WTC11 (cell line): ENCODE data around the gene FGFR2. TPM values are rescaled to one million over a fixed set of nuclear protein-coding genes. Genes with fewer than 3 reads are reported as not detected.
A peak's percentile ranks its signal among the peaks of the same experiment; 100 is the strongest.

Source experiments
- ARID4B ChIP-seq: sonication (generic); formaldehyde crosslinking; IDR thresholded peaks from 2 replicates; pipeline ENCODE4 v1.8.0; 2023; ENCODE audit warnings: missing genetic modification reagents, mild to moderate bottlenecking, borderline replicate concordance
- CREM ChIP-seq: sonication (generic); formaldehyde crosslinking; IDR thresholded peaks from 2 replicates; pipeline ENCODE4 v1.8.1; 2022; ENCODE audit warnings: mild to moderate bottlenecking, missing genetic modification reagents, moderate library complexity
- E2F1 ChIP-seq: sonication (generic); formaldehyde crosslinking; IDR thresholded peaks from 2 replicates; pipeline ENCODE4 v1.8.0; 2022; ENCODE audit warnings: mild to moderate bottlenecking, missing genetic modification reagents
- FOXJ3 ChIP-seq: sonication (generic); formaldehyde crosslinking; IDR thresholded peaks from 2 replicates; pipeline ENCODE4 v1.9.0; 2021; ENCODE audit warnings: missing genetic modification reagents, mild to moderate bottlenecking, borderline replicate concordance
- GTF2I ChIP-seq: fragments of 250-450 bp; sonication (Bioruptor Pico); conservative IDR thresholded peaks from 2 replicates; pipeline ENCODE4 v1.4.0; 2021; ENCODE audit warnings: mild to moderate bottlenecking
- IRF2 ChIP-seq: sonication (generic); formaldehyde crosslinking; IDR thresholded peaks from 2 replicates; pipeline ENCODE4 v1.8.0; 2022; ENCODE audit warnings: low read depth, missing genetic modification reagents, borderline replicate concordance
- NFATC4 ChIP-seq: fragments of 250-450 bp; sonication (Bioruptor Pico); IDR thresholded peaks from 2 replicates; pipeline ENCODE4 v1.9.0; 2021; ENCODE audit warnings: mild to moderate bottlenecking
- NFE2L1 ChIP-seq: sonication (generic); formaldehyde crosslinking; IDR thresholded peaks from 2 replicates; pipeline ENCODE4 v1.8.1; 2023; ENCODE audit warnings: missing genetic modification reagents
- RELA ChIP-seq: sonication (generic); formaldehyde crosslinking; IDR thresholded peaks from 2 replicates; pipeline ENCODE4 v1.8.1; 2022; ENCODE audit warnings: missing genetic modification reagents, mild to moderate bottlenecking, borderline replicate concordance
- RORB ChIP-seq: fragments of 250-450 bp; sonication (Bioruptor Pico); IDR thresholded peaks from 2 replicates; pipeline ENCODE4 v1.9.0; 2021; ENCODE audit warnings: mild to moderate bottlenecking
- SMAD4 ChIP-seq: sonication (generic); formaldehyde crosslinking; IDR thresholded peaks from 2 replicates; pipeline ENCODE4 v1.8.0; 2022; ENCODE audit warnings: mild to moderate bottlenecking, missing genetic modification reagents
- SOX15 ChIP-seq: fragments of 250-450 bp; sonication (Bioruptor Pico); IDR thresholded peaks from 2 replicates; pipeline ENCODE4 v1.9.0; 2021; ENCODE audit warnings: mild to moderate bottlenecking
- SP1 ChIP-seq: sonication (generic); formaldehyde crosslinking; conservative IDR thresholded peaks from 2 replicates; pipeline ENCODE4 v1.8.1; 2022; ENCODE audit warnings: missing genetic modification reagents
- STAT6 ChIP-seq: sonication (generic); formaldehyde crosslinking; conservative IDR thresholded peaks from 2 replicates; pipeline ENCODE4 v1.8.1; 2023; ENCODE audit warnings: mild to moderate bottlenecking, low read depth, missing genetic modification reagents, moderate library complexity
- USF2 ChIP-seq: sonication (generic); formaldehyde crosslinking; IDR thresholded peaks from 2 replicates; pipeline ENCODE4 v1.8.1; 2023; ENCODE audit warnings: mild to moderate bottlenecking, missing genetic modification reagents, moderate library complexity
- ZNF317 ChIP-seq: sonication (generic); formaldehyde crosslinking; IDR thresholded peaks from 2 replicates; pipeline ENCODE4 v1.8.1; 2023; ENCODE audit warnings: low read depth, mild to moderate bottlenecking, moderate library complexity, missing genetic modification reagents, borderline replicate concordance
- ZNF512 ChIP-seq: sonication (generic); formaldehyde crosslinking; IDR thresholded peaks from 2 replicates; pipeline ENCODE4 v1.8.1; 2022; ENCODE audit warnings: missing genetic modification reagents, borderline replicate concordance
- ZNF671 ChIP-seq: fragments of 250-450 bp; sonication (Bioruptor Pico); IDR thresholded peaks from 2 replicates; pipeline ENCODE4 v1.8.0; 2021; ENCODE audit warnings: mild to moderate bottlenecking
- ZSCAN18 ChIP-seq: fragments of 250-450 bp; sonication (Bioruptor Pico); IDR thresholded peaks from 2 replicates; pipeline ENCODE4 v2.1.2; 2022; ENCODE audit warnings: mild to moderate bottlenecking, moderate library complexity
- total RNA-seq: library from RNA; stranded (reverse); gene quantifications from 3 replicates; pipeline ENCODE4 v1.2.3, GENCODE V29; 2021
- TF ChIP-seq, protein P1 (sequence below): fragments of 250-450 bp; sonication (Bioruptor Pico); IDR thresholded peaks from 2 replicates; pipeline ENCODE4 v1.9.0; 2021; ENCODE audit warnings: mild to moderate bottlenecking
- TF ChIP-seq, protein P2 (sequence below): sonication (generic); formaldehyde crosslinking; IDR thresholded peaks from 2 replicates; pipeline ENCODE4 v1.8.1; 2023; ENCODE audit warnings: mild to moderate bottlenecking, missing genetic modification reagents, borderline replicate concordance

FGFR2 gene
- total RNA-seq, 1 experiment from 2014 or later, result 95.0 TPM

GRCh38 chr10:121596689-121597503 is 1.3 kb downstream of the FGFR2 start (continued):
- TF ChIP-seq, protein P1, sequence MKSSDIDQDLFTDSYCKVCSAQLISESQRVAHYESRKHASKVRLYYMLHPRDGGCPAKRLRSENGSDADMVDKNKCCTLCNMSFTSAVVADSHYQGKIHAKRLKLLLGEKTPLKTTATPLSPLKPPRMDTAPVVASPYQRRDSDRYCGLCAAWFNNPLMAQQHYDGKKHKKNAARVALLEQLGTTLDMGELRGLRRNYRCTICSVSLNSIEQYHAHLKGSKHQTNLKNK, result no peak
- TF ChIP-seq NFATC4 (CRISPR knock-in tag), result no peak
- no peak for TF ChIP-seq E2F1 (CRISPR knock-in tag)
- no peak for TF ChIP-seq SP1
- no peak for TF ChIP-seq CREM (CRISPR knock-in tag)
- TF ChIP-seq ARID4B, result 0 out of 2 replicates have a peak, but pooled peaks have one; percentile 4
- no peak for TF ChIP-seq ZSCAN18 (CRISPR knock-in tag)
- no peak for TF ChIP-seq USF2 (CRISPR knock-in tag)
- no peak for TF ChIP-seq ZNF317
- no peak for TF ChIP-seq ZNF512 (CRISPR knock-in tag)
- TF ChIP-seq FOXJ3 (CRISPR knock-in tag), result no peak
- TF ChIP-seq NFE2L1 (CRISPR knock-in tag), result no peak
- no peak for TF ChIP-seq RORB (CRISPR knock-in tag)
- no peak for TF ChIP-seq ZNF671 (CRISPR knock-in tag)
- TF ChIP-seq SOX15, result no peak
- no peak for TF ChIP-seq IRF2
- TF ChIP-seq STAT6 (CRISPR knock-in tag), result no peak
- TF ChIP-seq GTF2I (CRISPR knock-in tag), result no peak
- TF ChIP-seq, protein P2, sequence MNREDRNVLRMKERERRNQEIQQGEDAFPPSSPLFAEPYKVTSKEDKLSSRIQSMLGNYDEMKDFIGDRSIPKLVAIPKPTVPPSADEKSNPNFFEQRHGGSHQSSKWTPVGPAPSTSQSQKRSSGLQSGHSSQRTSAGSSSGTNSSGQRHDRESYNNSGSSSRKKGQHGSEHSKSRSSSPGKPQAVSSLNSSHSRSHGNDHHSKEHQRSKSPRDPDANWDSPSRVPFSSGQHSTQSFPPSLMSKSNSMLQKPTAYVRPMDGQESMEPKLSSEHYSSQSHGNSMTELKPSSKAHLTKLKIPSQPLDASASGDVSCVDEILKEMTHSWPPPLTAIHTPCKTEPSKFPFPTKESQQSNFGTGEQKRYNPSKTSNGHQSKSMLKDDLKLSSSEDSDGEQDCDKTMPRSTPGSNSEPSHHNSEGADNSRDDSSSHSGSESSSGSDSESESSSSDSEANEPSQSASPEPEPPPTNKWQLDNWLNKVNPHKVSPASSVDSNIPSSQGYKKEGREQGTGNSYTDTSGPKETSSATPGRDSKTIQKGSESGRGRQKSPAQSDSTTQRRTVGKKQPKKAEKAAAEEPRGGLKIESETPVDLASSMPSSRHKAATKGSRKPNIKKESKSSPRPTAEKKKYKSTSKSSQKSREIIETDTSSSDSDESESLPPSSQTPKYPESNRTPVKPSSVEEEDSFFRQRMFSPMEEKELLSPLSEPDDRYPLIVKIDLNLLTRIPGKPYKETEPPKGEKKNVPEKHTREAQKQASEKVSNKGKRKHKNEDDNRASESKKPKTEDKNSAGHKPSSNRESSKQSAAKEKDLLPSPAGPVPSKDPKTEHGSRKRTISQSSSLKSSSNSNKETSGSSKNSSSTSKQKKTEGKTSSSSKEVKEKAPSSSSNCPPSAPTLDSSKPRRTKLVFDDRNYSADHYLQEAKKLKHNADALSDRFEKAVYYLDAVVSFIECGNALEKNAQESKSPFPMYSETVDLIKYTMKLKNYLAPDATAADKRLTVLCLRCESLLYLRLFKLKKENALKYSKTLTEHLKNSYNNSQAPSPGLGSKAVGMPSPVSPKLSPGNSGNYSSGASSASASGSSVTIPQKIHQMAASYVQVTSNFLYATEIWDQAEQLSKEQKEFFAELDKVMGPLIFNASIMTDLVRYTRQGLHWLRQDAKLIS (CRISPR knock-in tag), result no peak
- TF ChIP-seq SMAD4 (CRISPR knock-in tag), result no peak
- no peak for TF ChIP-seq RELA
